ENCODE results near the gene ZNF429. TPM values are rescaled to one million over a fixed set of nuclear protein-coding genes. Genes with fewer than 3 reads are reported as not detected.

ZNF429 gene
- total RNA-seq, 4 donors from 2014 or later: 7.6 to 29.9 (median 14.0) TPM

GRCh38 chr19:21580101-21580500 lies 74.7 kb downstream of the ZNF429 start:
- no peak for TF ChIP-seq POLR2AphosphoS5 (IDR thresholded peaks at IDR 0.05)
- TF ChIP-seq EP300 (IDR thresholded peaks at IDR 0.05): no peak
- no peak for TF ChIP-seq CTCF (IDR thresholded peaks at IDR 0.05)
- TF ChIP-seq POLR2A (IDR thresholded peaks at IDR 0.05): no peak
- Histone ChIP-seq H3K9me3 (peaks cover 20% of the 10 kb centered on the region), H3K4me1 (no peaks in the 10 kb centered on the region), H3K27me3 (no peaks in the 10 kb centered on the region), H3K36me3 (no peaks in the 10 kb centered on the region), H3K27ac (no peak overlapping the region), H3K4me3 (no peak overlapping the region)
- DNase-seq (ENCODE audit: low spot score in 2 of 2): no peak
- WGBS: 67% methylated on average over 3 of the region's 3 CpGs

GRCh38 chr19:21580818-21581217 lies 75.4 kb downstream of the ZNF429 start:
- peaks cover 20% of the 10 kb centered on the region for H3K9me3 ChIP-seq
- 91% methylated on average over 1 of the region's 1 CpG for WGBS
- H3K27ac ChIP-seq: no peak overlapping the region
- DNase-seq (ENCODE audit: low spot score in 2 of 2): no peak
- TF ChIP-seq POLR2AphosphoS5 (IDR thresholded peaks at IDR 0.05) (no peak), POLR2A (IDR thresholded peaks at IDR 0.05) (no peak), CTCF (IDR thresholded peaks at IDR 0.05) (no peak), EP300 (IDR thresholded peaks at IDR 0.05) (no peak)
- H3K27me3 ChIP-seq: peaks cover 3% of the 10 kb centered on the region
- no peaks in the 10 kb centered on the region for H3K36me3 ChIP-seq
- H3K4me1 ChIP-seq: no peaks in the 10 kb centered on the region
- H3K4me3 ChIP-seq: no peak overlapping the region

DNA sequence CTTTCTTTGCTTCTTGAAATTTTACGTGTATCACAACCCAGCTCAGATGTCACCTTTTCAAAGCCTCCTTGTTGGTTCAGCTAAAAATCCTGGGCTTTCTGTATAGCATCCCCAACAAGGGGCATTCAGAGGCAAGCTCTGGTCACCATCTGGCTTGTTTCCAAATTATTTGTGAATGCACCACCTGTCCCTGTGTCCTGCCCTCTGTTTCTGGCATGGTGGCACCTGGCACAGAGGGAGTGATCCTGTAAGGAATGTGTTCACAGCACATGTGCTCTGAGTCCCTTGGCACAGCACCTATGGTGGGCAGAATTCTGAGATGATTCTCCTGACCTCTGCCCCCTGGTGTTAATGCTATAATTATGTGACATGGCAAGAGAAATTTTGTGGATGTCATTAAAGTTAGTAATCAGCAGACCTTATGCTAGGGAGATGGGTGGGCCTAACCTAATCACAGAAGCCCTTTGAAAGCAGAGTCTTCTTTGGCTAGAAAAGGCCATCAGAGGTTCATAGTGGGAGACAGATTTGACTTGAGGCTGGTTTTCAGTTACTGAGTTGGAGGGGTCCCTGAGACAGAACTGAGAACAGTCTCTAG lies 76.3 kb downstream of the ZNF429 start:
- no peak for DNase-seq (ENCODE audit: low spot score in 2 of 2)
- Histone ChIP-seq H3K4me3 (no peak overlapping the region), H3K27me3 (peaks cover 10% of the 10 kb centered on the region), H3K9me3 (peaks cover 20% of the 10 kb centered on the region), H3K27ac (no peak overlapping the region), H3K36me3 (no peaks in the 10 kb centered on the region), H3K4me1 (peaks cover 6% of the 10 kb centered on the region)
- 86% methylated on average over 1 of the region's 1 CpG for WGBS
- no peak for TF ChIP-seq POLR2AphosphoS5 (IDR thresholded peaks at IDR 0.05)

DNA sequence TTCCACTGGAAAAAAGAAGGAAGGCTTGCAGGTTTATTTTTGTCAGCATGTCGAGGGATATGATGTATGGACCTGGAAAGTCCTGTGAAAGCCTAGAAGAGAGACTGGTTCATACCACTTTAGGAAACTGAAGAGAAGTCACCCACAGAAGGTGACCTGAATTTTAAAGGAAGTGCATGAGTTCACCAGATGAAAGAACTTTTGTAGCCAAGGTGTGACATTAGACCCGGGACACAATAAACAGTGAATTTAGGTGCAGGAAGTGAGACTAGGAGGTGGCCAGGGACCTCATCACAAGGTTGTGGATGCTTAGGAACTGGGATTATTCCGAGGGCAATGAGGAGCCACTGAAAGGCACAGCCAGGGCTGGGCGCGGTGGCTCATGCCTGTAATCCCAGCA lies 79.1 kb downstream of the ZNF429 start:
- 87% methylated on average over 5 of the region's 5 CpGs for WGBS
- Histone ChIP-seq H3K36me3 (no peaks in the 10 kb centered on the region), H3K27ac (no peak overlapping the region), H3K4me1 (peaks cover 7% of the 10 kb centered on the region), H3K27me3 (peaks cover 18% of the 10 kb centered on the region), H3K4me3 (no peak overlapping the region), H3K9me3 (peaks cover 18% of the 10 kb centered on the region)
- TF ChIP-seq CTCF (IDR thresholded peaks at IDR 0.05) (no peak), EP300 (IDR thresholded peaks at IDR 0.05) (no peak), POLR2A (IDR thresholded peaks at IDR 0.05) (no peak), POLR2AphosphoS5 (IDR thresholded peaks at IDR 0.05) (no peak)
- no peak for DNase-seq (ENCODE audit: low spot score in 2 of 2)

GRCh38 chr19:21585281-21585890 lies 80.0 kb downstream of the ZNF429 start:
- 93% methylated on average over 11 of the region's 12 CpGs for WGBS
- peaks cover 18% of the 10 kb centered on the region for H3K27me3 ChIP-seq
- no peak overlapping the region for H3K27ac ChIP-seq
- no peak for TF ChIP-seq POLR2A (IDR thresholded peaks at IDR 0.05)
- no peak for TF ChIP-seq EP300 (IDR thresholded peaks at IDR 0.05)
- no peak for TF ChIP-seq CTCF (IDR thresholded peaks at IDR 0.05)
- TF ChIP-seq POLR2AphosphoS5 (IDR thresholded peaks at IDR 0.05): no peak
- peaks cover 9% of the 10 kb centered on the region for H3K9me3 ChIP-seq
- no peak for DNase-seq (ENCODE audit: low spot score in 2 of 2)
- H3K4me3 ChIP-seq: no peak overlapping the region
- H3K36me3 ChIP-seq: no peaks in the 10 kb centered on the region
- peaks cover 7% of the 10 kb centered on the region for H3K4me1 ChIP-seq

All from suprapubic skin (tissue), 4 donors.